ENCODE measurements around the gene FNIP1. TPM values are rescaled to one million over a fixed set of nuclear protein-coding genes. Genes with fewer than 3 reads are reported as not detected.
"Not testable (repeated sequence)": the region's sequence is repeated elsewhere in the genome, so short reads cannot be mapped to it uniquely, and the experiment has no call there.

The FNIP1 gene
- total RNA-seq, 1 donor from 2014 or later, result 31.0 TPM

GRCh38 chr5:131751506-131751905, 45.3 kb downstream of the FNIP1 start:
- DNase-seq (ENCODE audit: low read depth in 2 of 2), result no peak

- no peak for DNase-seq (ENCODE audit: low read depth in 2 of 2)
Observed at GRCh38 chr5:131749723-131750470, 46.9 kb downstream of the FNIP1 start.

- peak in 1 of 2 donors; percentile 65 for DNase-seq (ENCODE audit: low read depth in 2 of 2)
Observed at GRCh38 chr5:131749138-131749537, 47.7 kb downstream of the FNIP1 start.

DNA sequence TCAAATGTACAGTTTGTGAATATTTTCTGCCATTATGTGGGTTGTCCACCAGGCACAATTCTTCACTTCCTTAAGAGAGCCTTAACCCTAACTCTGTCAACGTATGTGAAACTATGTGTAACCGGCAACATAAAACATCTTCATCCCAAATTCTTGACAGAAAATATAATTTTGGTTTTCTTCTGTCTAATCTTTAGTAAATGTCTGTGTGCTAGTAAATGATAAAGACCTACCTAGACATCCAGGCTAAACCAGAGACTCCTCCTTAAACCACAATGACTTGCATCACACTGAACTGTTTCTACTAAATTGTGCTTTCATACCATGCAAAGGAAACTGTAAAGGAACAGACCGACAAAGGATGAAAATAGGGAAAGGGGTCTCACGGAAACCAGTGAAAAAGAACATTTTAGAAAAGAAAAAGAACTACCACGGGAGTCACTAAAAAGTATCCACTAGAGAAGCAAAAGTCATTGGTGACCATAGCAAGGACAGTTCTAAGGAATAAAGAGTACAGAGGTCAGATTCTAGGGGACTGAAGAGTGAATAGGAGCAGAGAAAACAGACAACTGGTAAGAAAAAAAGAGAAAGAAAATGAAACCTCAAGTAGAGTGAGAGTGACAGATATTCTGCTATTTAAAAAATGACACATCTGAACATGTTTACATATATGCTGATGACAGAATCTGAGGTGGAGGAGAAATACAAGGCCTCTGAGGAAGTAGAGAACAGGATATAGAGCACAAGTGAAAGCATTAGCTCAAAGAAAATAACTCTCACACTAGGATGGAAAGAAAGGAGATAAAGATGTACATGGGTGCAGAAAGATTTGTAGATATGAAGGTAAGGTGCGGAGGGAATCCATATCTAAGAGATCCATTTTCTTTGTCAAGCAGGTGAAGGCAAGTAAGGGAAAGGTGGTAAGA, 49.4 kb downstream of the FNIP1 start:
- peak in 1 of 2 donors; percentile 24 for DNase-seq (ENCODE audit: low read depth in 2 of 2)

DNA sequence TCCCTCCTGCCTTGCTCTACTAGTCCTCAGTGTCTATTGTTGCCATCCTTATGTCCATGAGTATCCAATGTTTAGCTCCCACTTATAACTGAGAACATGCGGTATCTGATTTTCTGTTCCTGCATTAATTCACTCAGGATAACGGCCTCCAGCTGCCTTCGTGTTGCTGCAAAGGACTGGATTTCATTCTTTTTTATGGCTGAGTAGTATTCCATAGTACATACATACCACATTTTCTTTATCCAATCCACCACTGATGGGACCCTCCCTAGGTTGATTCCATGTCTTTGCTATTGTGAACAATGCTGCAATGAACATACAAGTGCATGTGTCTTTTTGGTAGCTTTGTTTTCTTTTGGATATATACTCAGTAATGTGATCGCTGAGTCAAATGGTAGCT, 50.4 kb downstream of the FNIP1 start:
- DNase-seq (ENCODE audit: low read depth in 2 of 2), result no peak

GRCh38 chr5:131745703-131746102, 51.1 kb downstream of the FNIP1 start:
- no peak for DNase-seq (ENCODE audit: low read depth in 2 of 2)

GRCh38 chr5:131745155-131745554, 51.7 kb downstream of the FNIP1 start:
- DNase-seq (ENCODE audit: low read depth in 2 of 2), result no peak

GRCh38 chr5:131740477-131740876, 56.3 kb downstream of the FNIP1 start:
- DNase-seq (ENCODE audit: low read depth in 2 of 2), result no peak

DNA sequence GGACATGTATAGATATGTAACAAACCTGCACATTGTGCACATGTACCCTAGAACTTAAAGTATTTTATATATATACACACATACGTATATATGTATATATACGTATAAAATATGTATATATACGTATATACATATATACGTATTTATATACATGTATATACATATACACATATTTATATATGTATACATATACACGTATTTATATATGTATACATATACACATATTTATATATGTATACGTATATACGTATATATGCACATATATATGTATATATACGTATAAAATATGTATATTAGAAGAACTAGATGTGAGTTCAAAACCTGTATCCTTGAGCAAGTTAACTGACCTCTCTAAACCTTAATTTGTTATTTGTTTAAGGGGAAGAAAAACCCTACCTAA, 61.4 kb downstream of the FNIP1 start:
- no peak for DNase-seq (ENCODE audit: low read depth in 2 of 2)

DNA sequence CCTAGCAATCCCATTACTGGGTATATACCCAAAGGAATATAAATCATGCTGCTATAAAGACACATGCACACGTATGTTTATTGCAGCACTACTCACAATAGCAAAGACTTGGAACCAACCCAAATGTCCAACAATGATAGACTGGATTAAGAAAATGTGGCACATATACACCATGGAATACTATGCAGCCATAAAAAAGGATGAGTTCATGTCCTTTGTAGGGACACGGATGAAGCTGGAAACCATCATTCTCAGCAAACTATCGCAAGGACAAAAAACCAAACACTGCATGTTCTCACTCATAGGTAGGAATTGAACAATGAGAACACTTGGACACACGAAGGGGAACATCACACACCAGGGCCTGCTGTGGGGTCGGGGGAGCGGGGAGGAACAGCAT, 61.9 kb downstream of the FNIP1 start:
- DNase-seq (ENCODE audit: low read depth in 2 of 2), result not testable (repeated sequence)

DNA sequence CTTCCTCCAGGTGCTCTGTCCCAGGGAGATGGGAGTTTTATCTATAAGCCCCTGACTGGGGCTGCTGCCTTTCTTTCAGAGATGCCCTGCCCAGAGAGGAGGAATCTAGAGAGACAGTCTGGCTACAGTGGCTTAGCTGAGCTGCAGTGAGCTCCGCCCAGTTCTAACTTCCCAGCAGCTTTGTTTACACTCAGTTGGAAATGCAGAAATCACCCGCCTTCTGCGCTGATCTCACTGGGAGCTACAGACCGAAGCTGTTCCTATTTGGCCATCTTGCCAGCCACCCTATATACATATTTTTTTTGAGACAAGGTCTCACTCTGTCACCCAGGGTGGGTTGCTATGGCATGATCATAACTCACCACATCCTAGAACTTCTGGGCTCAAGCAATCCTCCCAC, 67.5 kb downstream of the FNIP1 start:
- DNase-seq (ENCODE audit: low read depth in 2 of 2), result not testable (repeated sequence)

- not testable (repeated sequence) for DNase-seq (ENCODE audit: low read depth in 2 of 2)
Observed at GRCh38 chr5:131724089-131724488, 72.7 kb downstream of the FNIP1 start.

GRCh38 chr5:131720714-131721113, 76.1 kb downstream of the FNIP1 start:
- DNase-seq (ENCODE audit: low read depth in 2 of 2), result peak; percentile 31 to 89

DNA sequence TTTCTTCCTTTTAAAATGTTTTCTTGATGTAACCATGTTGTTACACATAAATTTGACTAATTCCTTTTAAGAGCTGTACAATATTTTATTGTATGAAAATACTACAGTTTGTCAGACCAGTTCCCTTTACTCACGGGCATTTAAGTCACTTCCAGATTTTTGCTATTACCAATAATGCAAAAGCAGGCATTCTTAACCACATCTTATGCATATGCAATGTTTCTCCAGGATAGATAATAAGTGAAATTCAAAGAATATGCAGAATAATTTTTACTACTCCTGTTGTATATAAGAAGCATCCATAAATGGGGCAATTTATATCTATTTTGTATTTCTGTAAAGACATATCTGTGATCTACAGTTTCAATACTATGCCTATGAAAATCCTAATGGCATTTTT, 77.3 kb downstream of the FNIP1 start:
- DNase-seq (ENCODE audit: low read depth in 2 of 2), result no peak

GRCh38 chr5:131718487-131719014, 78.3 kb downstream of the FNIP1 start:
- no peak for DNase-seq (ENCODE audit: low read depth in 2 of 2)

DNA sequence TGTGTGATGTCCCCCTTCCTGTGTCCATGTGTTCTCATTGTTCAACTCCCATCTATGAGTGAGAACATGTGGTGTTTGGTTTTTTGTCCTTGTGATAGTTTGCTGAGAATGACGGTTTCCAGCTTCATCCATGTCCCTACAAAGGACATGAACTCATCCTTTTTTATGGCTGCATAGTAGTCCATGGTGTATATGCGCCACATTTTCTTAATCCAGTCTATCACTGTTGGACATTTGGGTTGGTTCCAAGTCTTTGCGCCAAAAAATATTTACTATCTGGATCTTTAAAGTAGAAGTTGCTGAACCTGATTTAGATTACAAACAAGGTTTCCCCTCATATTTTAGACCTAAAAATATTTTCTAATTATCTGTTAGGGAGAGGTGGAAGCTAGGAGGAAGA, 79.7 kb downstream of the FNIP1 start:
- not testable (repeated sequence) for DNase-seq (ENCODE audit: low read depth in 2 of 2)

- DNase-seq (ENCODE audit: low read depth in 2 of 2), result no peak
Observed at GRCh38 chr5:131716650-131717049, 80.2 kb downstream of the FNIP1 start.

GRCh38 chr5:131710391-131710790, 86.4 kb downstream of the FNIP1 start:
- no peak for DNase-seq (ENCODE audit: low read depth in 2 of 2)

DNA sequence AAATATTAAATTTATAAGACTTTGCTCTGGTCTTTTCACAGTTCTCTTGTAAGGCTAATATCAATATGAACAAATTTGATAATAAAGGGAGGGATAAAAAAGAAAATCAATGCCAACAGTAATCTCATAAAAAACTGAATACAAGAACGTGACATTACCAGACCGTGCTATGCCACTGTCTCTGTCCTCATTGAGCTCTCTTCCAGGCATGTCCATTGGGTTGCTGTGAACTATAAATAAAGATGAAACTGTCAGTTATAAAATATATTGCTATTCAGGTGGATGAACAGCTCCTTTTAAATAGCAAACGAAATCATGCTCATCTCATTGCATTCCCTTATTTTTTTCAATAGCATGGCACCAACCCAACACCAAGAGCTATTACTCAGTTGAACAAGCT, 87.8 kb downstream of the FNIP1 start:
- DNase-seq (ENCODE audit: low read depth in 2 of 2), result no peak

GRCh38 chr5:131706281-131706680, 90.5 kb downstream of the FNIP1 start:
- peak in 1 of 2 donors; percentile 5 for DNase-seq (ENCODE audit: low read depth in 2 of 2)

DNA sequence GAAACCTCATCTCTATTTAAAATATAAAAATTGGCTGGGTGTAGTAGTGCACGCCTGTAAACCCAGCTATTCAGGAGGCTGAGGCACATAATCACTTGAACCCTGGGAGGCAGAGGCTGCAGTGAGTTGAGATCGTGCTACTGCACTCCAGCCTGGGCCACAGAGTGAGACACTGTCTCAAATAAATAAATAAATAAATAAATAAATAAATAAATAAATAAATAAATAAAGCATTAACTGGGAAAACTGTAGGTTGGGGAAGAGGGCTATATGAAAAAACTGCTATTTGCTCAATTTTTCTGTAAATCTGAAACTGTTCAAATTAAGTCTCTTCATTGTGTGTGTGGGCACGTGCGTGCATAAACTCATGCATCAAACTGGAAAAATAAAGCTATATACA, 101.9 kb downstream of the FNIP1 start:
- no peak for DNase-seq (ENCODE audit: low read depth in 2 of 2)

DNA sequence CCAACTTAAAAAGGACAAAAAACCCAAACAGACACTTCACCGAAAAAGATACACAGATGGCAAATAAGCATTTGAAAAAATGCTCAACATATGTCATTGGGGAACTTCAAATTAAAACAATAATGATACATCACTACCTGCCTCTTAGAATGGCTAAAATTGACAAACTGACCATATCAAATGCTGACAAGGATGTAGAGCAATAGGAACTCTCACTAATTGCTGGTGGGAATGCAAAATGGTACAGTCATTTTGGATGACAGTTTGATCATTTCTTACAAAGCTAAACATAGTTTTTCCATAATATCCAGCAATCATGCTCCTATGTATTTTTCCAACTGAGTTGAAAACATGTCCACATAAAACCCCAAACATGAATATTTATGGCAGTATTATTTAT, 102.9 kb downstream of the FNIP1 start:
- no peak for DNase-seq (ENCODE audit: low read depth in 2 of 2)
